Activated B cell treated with CpG ODN at 0.5 μM for 24 hours (primary cell): ENCODE measurements around the gene GLT1D1. TPM values are rescaled to one million over a fixed set of nuclear protein-coding genes. Genes with fewer than 3 reads are reported as not detected.
A peak's percentile ranks its signal among the peaks of the same experiment; 100 is the strongest.

Source experiments
- ATAC-seq: fragments of 200-7000 bp; cut with Tn5 transposase; one replicate; pipeline ENCODE4 v1.10.0; 2021; ENCODE audit warnings: low read depth, mild to moderate bottlenecking, moderate library complexity
- CTCF ChIA-PET: fragments of 350-600 bp; sonication (Branson Sonifier 250); formaldehyde crosslinking; loops from one replicate; lab custom pipeline; 2021; ENCODE audit warnings: antibody characterized with exemption; lab: Charles Lee
- POLR2A ChIA-PET: fragments of 350-600 bp; sonication (Branson Sonifier 250); formaldehyde crosslinking; loops from one replicate; lab custom pipeline; 2021; ENCODE audit warnings: antibody characterized with exemption; lab: Charles Lee
- DNase-seq: peaks from one replicate; pipeline ENCODE4 v3.0.0; 2022
- H3K27ac Mint-ChIP-seq: one replicate; pipeline ENCODE4 v1.8.0; 2020; ENCODE audit warnings: mixed read lengths
- H3K27me3 Mint-ChIP-seq: one replicate; pipeline ENCODE4 v1.8.0; 2021; ENCODE audit warnings: mixed read lengths
- H3K36me3 Mint-ChIP-seq: one replicate; pipeline ENCODE4 v1.8.0; 2021; ENCODE audit warnings: low read depth, mixed read lengths
- H3K4me1 Mint-ChIP-seq: one replicate; pipeline ENCODE4 v1.8.0; 2021; ENCODE audit warnings: mixed read lengths
- H3K4me3 Mint-ChIP-seq: one replicate; pipeline ENCODE4 v1.8.0; 2020; ENCODE audit warnings: mild to moderate bottlenecking, mixed read lengths
- H3K9me3 Mint-ChIP-seq: one replicate; pipeline ENCODE4 v1.8.0; 2020; ENCODE audit warnings: mixed read lengths
- CTCF ChIP-seq: fragments of 200-600 bp; IDR thresholded peaks from one replicate; pipeline ENCODE4 v1.8.0; 2022; ENCODE audit warnings: antibody characterized with exemption, mild to moderate bottlenecking
- intact Hi-C: fragments of 100-400 bp; cut with micrococcal nuclease; formaldehyde crosslinking; loops from one replicate; pipeline ENCODE4 v1.15.1; 2024
- total RNA-seq: library from RNA; stranded (reverse); gene quantifications from 2 replicates; pipeline ENCODE4 v1.2.3, GENCODE V29; 2022

GLT1D1 gene
- total RNA-seq, 1 donor from 2014 or later, result not detected

GRCh38 chr12:128961308-128961902, 108.1 kb downstream of the GLT1D1 start:
- POLR2A ChIA-PET, result no interaction called here
- intact Hi-C loops, result no loop called here
- Mint-ChIP-seq H3K27me3 (peaks cover 26% of the 10 kb centered on the region), H3K9me3 (peaks cover 14% of the 10 kb centered on the region), H3K4me3 (no peak overlapping the region), H3K36me3 (no peaks in the 10 kb centered on the region), H3K27ac (no peak overlapping the region), H3K4me1 (peaks cover 2% of the 10 kb centered on the region)
- CTCF ChIA-PET, result interaction anchor here (0.7 kb wide), 1 partner anchor 164 kb away, joined by 3 read pairs; no protein-coding TSS in a partner anchor
- ATAC-seq (no peak), DNase-seq (no peak)
- no peak for TF ChIP-seq CTCF

- H3K27me3 Mint-ChIP-seq, result peaks cover 22% of the 10 kb centered on the region
- CTCF ChIA-PET, result interaction anchor here (0.7 kb wide), 1 partner anchor 164 kb away, joined by 3 read pairs; no protein-coding TSS in a partner anchor
- H3K27ac Mint-ChIP-seq, result no peak overlapping the region
- intact Hi-C loops, result no loop called here
- TF ChIP-seq CTCF, result no peak
- ATAC-seq (no peak), DNase-seq (no peak)
- peaks cover 14% of the 10 kb centered on the region for H3K9me3 Mint-ChIP-seq
- H3K4me1 Mint-ChIP-seq, result peaks cover 4% of the 10 kb centered on the region
- H3K36me3 Mint-ChIP-seq, result no peaks in the 10 kb centered on the region
- POLR2A ChIA-PET, result no interaction called here
- no peak overlapping the region for H3K4me3 Mint-ChIP-seq
These were observed 108.7 kb downstream of the GLT1D1 start for GRCh38 chr12:128961957-128962356.

- H3K9me3 Mint-ChIP-seq, result peaks cover 13% of the 10 kb centered on the region
- no peak for TF ChIP-seq CTCF
- H3K4me3 Mint-ChIP-seq, result no peak overlapping the region
- no peak for ATAC-seq
- H3K27ac Mint-ChIP-seq, result no peak overlapping the region
- no peaks in the 10 kb centered on the region for H3K36me3 Mint-ChIP-seq
- no peak for DNase-seq
- ChIA-PET CTCF (no interaction called here), POLR2A (interaction anchor here (0.5 kb wide), 1 partner anchor 141 kb away, joined by 3 read pairs; no protein-coding TSS in a partner anchor)
- H3K4me1 Mint-ChIP-seq, result peaks cover 13% of the 10 kb centered on the region
- intact Hi-C loops, result loop anchor here (5.0 kb wide), 1 partner anchor 946 kb away; no protein-coding TSS in a partner anchor
- peaks cover 33% of the 10 kb centered on the region for H3K27me3 Mint-ChIP-seq
These were observed 113.0 kb downstream of the GLT1D1 start for GRCh38 chr12:128966203-128966810.

- Mint-ChIP-seq H3K4me3 (no peak overlapping the region), H3K27ac (no peak overlapping the region), H3K36me3 (no peaks in the 10 kb centered on the region), H3K9me3 (peaks cover 10% of the 10 kb centered on the region), H3K4me1 (peaks cover 24% of the 10 kb centered on the region), H3K27me3 (peaks cover 41% of the 10 kb centered on the region)
- no peak for ATAC-seq
- POLR2A ChIA-PET, result interaction anchor here (0.8 kb wide), 1 partner anchor 143 kb away, joined by 3 read pairs; no protein-coding TSS in a partner anchor
- no peak for TF ChIP-seq CTCF
- CTCF ChIA-PET, result no interaction called here
- intact Hi-C loops, result loop anchor here (5.0 kb wide), 1 partner anchor 944 kb away; no protein-coding TSS in a partner anchor
- no peak for DNase-seq
These were observed 115.4 kb downstream of the GLT1D1 start for GRCh38 chr12:128968668-128969067.

- Mint-ChIP-seq H3K36me3 (no peaks in the 10 kb centered on the region), H3K27ac (no peak overlapping the region), H3K4me1 (peaks cover 24% of the 10 kb centered on the region), H3K27me3 (peaks cover 47% of the 10 kb centered on the region), H3K4me3 (no peak overlapping the region), H3K9me3 (peaks cover 7% of the 10 kb centered on the region)
- CTCF ChIA-PET, result no interaction called here
- POLR2A ChIA-PET, result interaction anchor here (0.8 kb wide), 1 partner anchor 144 kb away, joined by 3 read pairs; no protein-coding TSS in a partner anchor
- no peak for DNase-seq
- peak; percentile 65 for ATAC-seq
- intact Hi-C loops, result loop anchor here (5.0 kb wide), 1 partner anchor 943 kb away; no protein-coding TSS in a partner anchor
- TF ChIP-seq CTCF, result no peak
These were observed 116.3 kb downstream of the GLT1D1 start for GRCh38 chr12:128969480-128970055.
